NB4 (cell line): ENCODE measurements around the gene ATP5MG.
A peak's percentile ranks its signal among the peaks of the same experiment; 100 is the strongest.

Experiments
- DNase-seq: peaks from one replicate; pipeline ENCODE4 v3.0.0; 2010; ENCODE audit warnings: low read depth
- H3K4me3 ChIP-seq: one replicate; pipeline ENCODE4 v1.5.1; 2011; ENCODE audit warnings: mild to moderate bottlenecking, low read depth, low read length, moderate library complexity
- CTCF ChIP-seq: IDR thresholded peaks from one replicate; pipeline ENCODE4 v1.5.1; 2012; ENCODE audit warnings: low read depth, low read length
- MAX ChIP-seq: IDR thresholded peaks from 2 replicates; pipeline ENCODE4 v1.6.1; 2011; ENCODE audit warnings: low read depth, low read length
- MYC ChIP-seq: IDR thresholded peaks from 2 replicates; pipeline ENCODE4 v1.6.1; 2011; ENCODE audit warnings: low read depth, low read length
- POLR2A ChIP-seq: IDR thresholded peaks from 2 replicates; pipeline ENCODE4 v1.6.1; 2011; ENCODE audit warnings: mild to moderate bottlenecking; ENCODE audit not compliant: insufficient read length; ENCODE audit errors: extremely low read depth

The ATP5MG gene

GRCh38 chr11:118436639-118437207, 35.3 kb downstream of the ATP5MG start:
- no peak for TF ChIP-seq MYC
- no peak for TF ChIP-seq POLR2A
- no peak for TF ChIP-seq MAX
- TF ChIP-seq CTCF, result no peak
- peak; percentile 56 for DNase-seq
- peak overlapping the region; percentile 83 for H3K4me3 ChIP-seq

GRCh38 chr11:118437208-118438125, 36.1 kb downstream of the ATP5MG start:
- H3K4me3 ChIP-seq, result peak overlapping the region; percentile 83
- no peak for TF ChIP-seq CTCF
- peak; percentile 23; the same call in 1 of the 2 replicates for TF ChIP-seq MAX
- TF ChIP-seq MYC, result no peak
- peak; percentile 66 for DNase-seq

- H3K4me3 ChIP-seq, result peak overlapping the region; percentile 83
- TF ChIP-seq MYC (no peak), CTCF (peak; percentile 4)
- peak; percentile 67 for DNase-seq
Measured at GRCh38 chr11:118438314-118438931, 37.0 kb downstream of the ATP5MG start.

- no peak for DNase-seq
- TF ChIP-seq MAX (no peak), MYC (no peak), CTCF (no peak), POLR2A (no peak)
- peak overlapping the region; percentile 83 for H3K4me3 ChIP-seq
Measured at GRCh38 chr11:118439646-118440045, 38.2 kb downstream of the ATP5MG start.

GRCh38 chr11:118441770-118442275, 40.4 kb downstream of the ATP5MG start:
- TF ChIP-seq MYC, result no peak
- no peak for TF ChIP-seq POLR2A
- TF ChIP-seq MAX, result no peak
- no peak for TF ChIP-seq CTCF
- H3K4me3 ChIP-seq, result peak overlapping the region; percentile 13

More at GRCh38 chr11:118441770-118442275, 40.4 kb downstream of the ATP5MG start:
- no peak for DNase-seq
